GM12801 (cell line): Measurements from ENCODE around the gene PSTPIP1.

Experiments
- TF ChIP-seq, protein P1 (sequence below): IDR thresholded peaks from one replicate; pipeline ENCODE4 v1.5.1; 2011; ENCODE audit warnings: control low read depth; ENCODE audit not compliant: insufficient read length; ENCODE audit errors: extremely low read depth

PSTPIP1 gene

DNA sequence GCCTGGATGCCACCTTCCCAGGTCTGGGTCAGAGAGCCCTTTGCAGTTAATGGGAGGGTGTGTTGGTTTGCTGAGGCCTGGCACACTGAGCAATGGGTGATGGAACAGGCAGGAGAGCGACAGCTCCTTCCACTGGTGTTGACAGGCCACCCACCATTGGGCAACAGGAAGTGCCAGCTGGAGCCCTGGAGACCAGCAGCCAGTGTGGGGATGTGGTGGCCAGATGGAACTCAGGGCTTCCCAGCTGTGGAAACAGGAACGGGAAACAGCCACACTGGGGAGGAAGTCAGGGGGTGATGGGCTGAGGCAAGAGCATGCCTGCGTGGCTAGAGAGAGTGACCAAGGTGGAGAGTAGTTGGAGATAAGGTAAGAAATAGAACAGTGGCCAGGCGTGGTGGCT is 9.3 kb downstream of the PSTPIP1 start:
- TF ChIP-seq, protein P1, sequence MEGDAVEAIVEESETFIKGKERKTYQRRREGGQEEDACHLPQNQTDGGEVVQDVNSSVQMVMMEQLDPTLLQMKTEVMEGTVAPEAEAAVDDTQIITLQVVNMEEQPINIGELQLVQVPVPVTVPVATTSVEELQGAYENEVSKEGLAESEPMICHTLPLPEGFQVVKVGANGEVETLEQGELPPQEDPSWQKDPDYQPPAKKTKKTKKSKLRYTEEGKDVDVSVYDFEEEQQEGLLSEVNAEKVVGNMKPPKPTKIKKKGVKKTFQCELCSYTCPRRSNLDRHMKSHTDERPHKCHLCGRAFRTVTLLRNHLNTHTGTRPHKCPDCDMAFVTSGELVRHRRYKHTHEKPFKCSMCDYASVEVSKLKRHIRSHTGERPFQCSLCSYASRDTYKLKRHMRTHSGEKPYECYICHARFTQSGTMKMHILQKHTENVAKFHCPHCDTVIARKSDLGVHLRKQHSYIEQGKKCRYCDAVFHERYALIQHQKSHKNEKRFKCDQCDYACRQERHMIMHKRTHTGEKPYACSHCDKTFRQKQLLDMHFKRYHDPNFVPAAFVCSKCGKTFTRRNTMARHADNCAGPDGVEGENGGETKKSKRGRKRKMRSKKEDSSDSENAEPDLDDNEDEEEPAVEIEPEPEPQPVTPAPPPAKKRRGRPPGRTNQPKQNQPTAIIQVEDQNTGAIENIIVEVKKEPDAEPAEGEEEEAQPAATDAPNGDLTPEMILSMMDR = no peak

DNA sequence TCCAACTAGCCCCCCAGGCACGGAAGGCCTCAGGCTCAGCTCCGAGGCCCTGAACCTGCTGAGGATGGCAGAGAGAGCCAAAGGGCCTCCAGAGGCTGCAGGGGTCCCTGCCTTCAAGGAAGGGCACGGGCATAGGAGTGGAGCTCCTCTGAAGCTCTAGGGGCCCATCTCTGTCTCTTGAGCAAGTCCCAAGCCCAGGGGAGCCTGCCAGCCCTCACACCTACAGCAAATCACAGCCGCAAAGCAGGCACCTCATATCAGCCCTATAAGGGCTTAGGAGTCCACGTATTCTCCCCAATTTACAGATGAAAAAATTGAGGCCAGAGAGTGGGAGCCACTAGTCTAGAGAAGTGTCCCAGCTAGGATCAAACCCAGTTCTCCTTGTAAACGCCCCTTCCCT is 14.2 kb downstream of the PSTPIP1 start:
- TF ChIP-seq, protein P1 = no peak

DNA sequence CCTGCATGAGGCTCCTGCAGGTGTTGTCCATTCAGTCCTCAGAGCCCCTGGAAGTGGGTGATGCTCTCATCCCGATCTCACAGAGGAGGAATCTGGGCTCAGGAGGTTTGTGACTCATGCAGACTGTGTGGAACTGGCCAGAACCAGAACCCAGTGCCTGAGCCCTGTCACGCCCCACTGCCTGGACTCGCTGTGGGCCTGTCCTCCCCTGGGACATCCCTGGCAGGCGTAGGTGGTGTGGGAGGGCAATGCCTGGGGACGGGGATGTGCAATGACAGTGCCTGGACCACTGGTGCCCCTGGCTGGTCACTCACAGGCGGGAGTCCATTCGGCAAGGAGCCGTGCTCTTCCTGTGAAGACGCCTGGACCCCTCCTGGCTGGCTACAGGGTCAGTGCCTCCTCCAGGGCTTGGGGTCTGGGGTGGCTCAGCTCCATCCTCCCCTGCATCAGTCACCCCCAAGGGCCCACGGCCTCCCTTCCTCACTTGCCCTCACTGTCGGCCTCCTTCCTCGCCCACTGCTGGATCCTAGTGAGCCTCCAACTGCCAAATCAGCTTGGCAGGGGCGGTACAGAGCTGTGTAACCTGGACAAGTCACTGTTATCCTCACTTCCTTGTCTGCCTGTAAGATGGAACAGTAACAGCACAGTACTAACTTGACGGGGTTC is 14.9 kb downstream of the PSTPIP1 start:
- TF ChIP-seq, protein P1 = no peak

DNA sequence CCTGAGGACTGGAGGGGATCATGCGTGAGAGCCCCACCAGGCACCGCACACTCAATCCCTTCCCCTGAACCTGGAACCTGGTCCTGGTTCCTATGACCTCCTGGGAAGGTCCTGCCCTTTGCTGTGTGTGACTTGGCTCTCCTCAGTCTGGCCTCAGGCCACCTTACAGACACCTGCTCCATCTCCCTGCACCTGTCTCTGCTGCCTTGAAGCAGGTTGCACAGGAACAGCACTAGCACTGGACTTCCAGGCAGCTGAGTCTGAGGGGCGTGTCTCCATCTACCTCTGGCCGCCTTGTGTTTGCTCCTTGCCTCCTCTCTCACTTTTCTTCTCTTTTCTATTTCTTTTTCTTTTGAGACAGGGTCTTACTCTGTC is 15.4 kb downstream of the PSTPIP1 start:
- TF ChIP-seq, protein P1 = no peak

DNA sequence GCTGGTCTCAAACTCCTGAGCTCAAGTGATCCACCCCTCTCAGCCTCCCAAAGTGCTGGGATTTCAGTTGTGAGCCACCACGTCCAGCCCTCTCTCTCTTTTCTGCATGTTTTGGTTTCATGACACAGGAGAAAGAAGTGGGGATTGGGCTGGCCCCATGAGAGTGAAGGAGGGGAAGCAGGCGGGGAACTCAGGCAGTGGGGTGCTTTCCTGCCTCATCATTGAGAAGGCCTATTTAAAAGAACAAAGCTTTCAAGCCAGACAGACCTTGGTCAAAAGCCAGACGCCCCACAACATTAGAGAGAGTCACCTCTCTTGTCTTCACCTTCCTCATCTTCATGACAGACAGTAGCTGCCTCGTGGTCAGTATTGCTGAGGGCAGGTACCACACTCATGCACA is 15.9 kb downstream of the PSTPIP1 start:
- TF ChIP-seq, protein P1 = no peak

DNA sequence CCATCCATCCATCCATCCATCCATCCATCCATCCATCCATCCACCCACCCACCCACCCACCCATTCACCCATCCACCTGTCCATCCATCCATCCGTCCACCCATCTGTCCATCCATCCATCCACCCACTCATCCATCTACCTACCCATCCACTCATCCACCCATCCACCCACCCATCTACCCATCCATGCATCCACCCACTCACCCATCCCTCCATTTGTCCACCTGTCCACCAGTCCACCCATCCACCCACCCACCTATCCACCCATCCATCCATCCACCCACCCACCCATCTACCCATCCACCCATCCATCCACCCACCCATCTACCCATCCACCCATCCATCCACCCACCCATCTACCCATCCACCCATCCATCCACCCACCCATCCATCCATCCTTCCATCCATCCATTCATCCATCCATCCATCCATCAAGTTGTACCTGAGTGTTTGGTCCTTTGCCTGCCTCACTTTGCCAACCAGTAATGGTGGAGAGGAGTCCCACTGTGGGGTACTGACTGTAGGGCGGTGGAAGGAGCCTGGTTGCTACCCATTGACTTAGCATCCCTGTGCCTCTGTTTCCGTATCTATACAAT is 17.3 kb downstream of the PSTPIP1 start:
- TF ChIP-seq, protein P1 = no peak

DNA sequence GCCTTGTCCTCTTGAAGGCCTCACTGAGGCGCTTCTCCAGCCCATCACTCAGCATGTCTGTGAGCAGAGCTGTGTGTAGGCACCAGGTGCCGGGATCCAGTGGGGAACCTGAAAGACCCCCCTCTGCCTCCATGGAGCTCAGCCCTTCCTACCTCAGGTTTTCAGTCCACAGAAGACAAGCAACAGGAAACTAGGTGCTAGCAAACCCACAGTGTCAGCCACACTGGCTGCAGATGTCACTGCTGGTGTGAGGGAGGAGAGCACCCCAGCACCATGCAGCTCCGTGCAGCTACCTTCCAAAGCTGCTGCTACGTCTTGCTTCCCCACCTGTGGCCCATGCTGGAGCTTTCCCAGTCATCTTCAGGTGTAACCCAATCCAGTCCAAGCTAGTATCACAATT is 17.9 kb downstream of the PSTPIP1 start:
- TF ChIP-seq, protein P1 = no peak

DNA sequence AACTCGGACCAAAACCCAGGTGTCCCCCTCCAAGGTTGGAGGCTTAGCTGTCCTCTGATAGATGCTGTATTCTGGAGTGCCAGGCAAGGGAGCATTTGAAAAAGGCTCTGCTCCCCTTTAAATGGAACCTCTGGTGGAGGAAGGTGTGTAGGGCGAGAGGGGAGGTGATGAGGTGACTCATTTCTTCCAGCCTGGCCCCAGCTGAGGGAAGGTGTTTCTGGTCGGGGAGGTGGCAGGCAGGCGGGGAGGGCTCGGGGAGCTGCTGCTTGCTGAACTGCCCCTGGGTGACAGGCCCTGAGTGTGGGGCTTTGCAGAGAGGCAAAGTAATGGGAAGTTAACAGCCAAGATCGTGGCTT is 18.8 kb downstream of the PSTPIP1 start:
- TF ChIP-seq, protein P1 = no peak
